K562 (cell line): ENCODE measurements around the gene AP1M2. TPM values are rescaled to one million over a fixed set of nuclear protein-coding genes. Genes with fewer than 3 reads are reported as not detected.

Experiments
- CHD1 ChIP-seq: fragments of 200-600 bp; sonication (generic); IDR thresholded peaks from one replicate; pipeline ENCODE4 v1.6.1; 2012; ENCODE audit warnings: mild to moderate bottlenecking, moderate library complexity, low read length, inconsistent platforms
- E2F6 ChIP-seq, 2 experiments: IDR thresholded peaks; 2 replicates each; pipeline ENCODE4 v1.6.1; 2011; ENCODE audit warnings: borderline replicate concordance in 1 of 2, control low read depth in 1 of 2, low read depth in 1 of 2, low read length in 1 of 2, mild to moderate bottlenecking in 1 of 2, mixed read lengths in 1 of 2, moderate library complexity in 1 of 2; ENCODE audit not compliant: insufficient read depth in 1 of 2, insufficient read length in 1 of 2, poor library complexity in 1 of 2, severe bottlenecking in 1 of 2; ENCODE audit errors: extremely low read depth in 1 of 2
- FOXP1 ChIP-seq: sonication (generic); formaldehyde crosslinking; IDR thresholded peaks from 2 replicates; pipeline ENCODE4 v1.8.0; 2022; ENCODE audit warnings: mild to moderate bottlenecking, missing genetic modification reagents
- HMG20A ChIP-seq: fragments of 450-650 bp; formaldehyde crosslinking; conservative IDR thresholded peaks from 2 replicates; pipeline ENCODE4 v1.4.0; 2020; ENCODE audit warnings: mild to moderate bottlenecking, mixed read lengths
- NFYB ChIP-seq: IDR thresholded peaks from 2 replicates; pipeline ENCODE4 v1.6.1; 2011; ENCODE audit warnings: mild to moderate bottlenecking, moderate library complexity; ENCODE audit not compliant: insufficient read length; ENCODE audit errors: extremely low read depth
- PCBP2 ChIP-seq: fragments of 200-400 bp; formaldehyde crosslinking; IDR thresholded peaks from 2 replicates; pipeline ENCODE4 v1.6.1; 2018; ENCODE audit warnings: low read length, low read depth, mild to moderate bottlenecking, moderate library complexity; ENCODE audit not compliant: poor library complexity, severe bottlenecking
- PHF20 ChIP-seq: fragments of 450-650 bp; IDR thresholded peaks from 2 replicates; pipeline ENCODE4 v1.6.1; 2018; ENCODE audit not compliant: partially characterized antibody
- RB1 ChIP-seq: fragments of 450-650 bp; IDR thresholded peaks from 2 replicates; pipeline ENCODE4 v1.6.1; 2017; ENCODE audit warnings: low read depth, mild to moderate bottlenecking
- RERE ChIP-seq: sonication (generic); formaldehyde crosslinking; IDR thresholded peaks from 2 replicates; pipeline ENCODE4 v1.8.0; 2023; ENCODE audit warnings: missing genetic modification reagents, mild to moderate bottlenecking, borderline replicate concordance
- SMARCA5 ChIP-seq: fragments of 450-650 bp; IDR thresholded peaks from 2 replicates; pipeline ENCODE4 v1.6.1; 2016
- TAL1 ChIP-seq: fragments of 450-650 bp; IDR thresholded peaks from 2 replicates; pipeline ENCODE4 v1.6.1; 2016; ENCODE audit warnings: mild to moderate bottlenecking
- TCFL5 ChIP-seq: fragments of 250-450 bp; sonication (Bioruptor Pico); conservative IDR thresholded peaks from 2 replicates; pipeline ENCODE4 v1.6.1; 2021; ENCODE audit warnings: mild to moderate bottlenecking, moderate library complexity, matching md5 sums
- USF1 ChIP-seq: sonication (generic); formaldehyde crosslinking; IDR thresholded peaks from 2 replicates; pipeline ENCODE4 v1.9.0; 2022; ENCODE audit warnings: mild to moderate bottlenecking, missing genetic modification reagents
- VEZF1 ChIP-seq: fragments of 200-800 bp; sonication (Bioruptor generic); IDR thresholded peaks from 2 replicates; pipeline ENCODE4 v1.6.1; 2017; ENCODE audit warnings: missing genetic modification characterization, missing compliant biosample characterization
- ZKSCAN1 ChIP-seq: fragments of 150-350 bp; IDR thresholded peaks from 2 replicates; pipeline ENCODE4 v1.6.1; 2016; ENCODE audit warnings: low read depth, low read length
- ZNF324 ChIP-seq: fragments of 250-450 bp; sonication (Bioruptor Pico); IDR thresholded peaks from 2 replicates; pipeline ENCODE4 v1.4.0; 2020; ENCODE audit warnings: mild to moderate bottlenecking
- polyA plus RNA-seq, 8 experiments: library from polyadenylated mRNA; depleted of rRNA in 4 of 8; stranded (reverse) in 5 of 8; unstranded in 3 of 8; fragments of >200 nt; fragmentation: Nextera tagmentation in 2 of 8; fragmentation: Illumina TruSeq in 1 of 8; extraction: Ambion mirVana in 2 of 8; extraction: Trizol in 1 of 8; gene quantifications; 2 replicates each; pipeline versions ENCODE4 v1.2.1 to v1.2.3, GENCODE V29; 2011 to 2014; ENCODE audit warnings: inconsistent platforms in 1 of 8, missing spikeins in 1 of 8
- total RNA-seq, 7 experiments: library from RNA; depleted of rRNA in 6 of 7; stranded (reverse); fragments of >200 nt in 6 of 7; fragmentation: Illumina TruSeq in 2 of 7; extraction: Trizol in 2 of 7; gene quantifications; 2 replicates each; pipeline versions ENCODE4 v1.2.1 to v1.2.3, GENCODE V29; 2011 to 2021; ENCODE audit warnings: low replicate concordance in 1 of 7

Gene AP1M2
- total and polyA plus RNA-seq, 9 of the 15 experiments (the other 6 are each of a cell fraction or from before 2014, with no cell fraction given): 0.33 to 1.4 (median 0.89) TPM; not detected in 1

GRCh38 chr19:10568062-10568825 lies 18.9 kb downstream of the AP1M2 start (continued):
- TF ChIP-seq PHF20 (no peak), VEZF1 (CRISPR knock-in tag) (no peak), CHD1 (no peak), E2F6 (IDR thresholded peaks at IDR 0.05; ENCODE audit: borderline replicate concordance in 1 of 2, extremely low read depth in 1 of 2, insufficient read depth in 1 of 2, insufficient read length in 1 of 2, low read depth in 1 of 2, low read length in 1 of 2, poor library complexity in 1 of 2, severe bottlenecking in 1 of 2) (peak in 1 of 2 experiments; percentile 69), ZKSCAN1 (no peak), HMG20A (no peak), TCFL5 (no peak), TAL1 (no peak), RB1 (peak; percentile 36; the same call in 1 of the 2 replicates), RERE (CRISPR knock-in tag) (no peak), NFYB (no peak), ZNF324 (CRISPR knock-in tag) (no peak), SMARCA5 (no peak), USF1 (no peak), FOXP1 (peak; percentile 35; the same call in 1 of the 2 replicates), PCBP2 (no peak)
